ENCODE results near the gene KAT14. TPM values are rescaled to one million over a fixed set of nuclear protein-coding genes. Genes with fewer than 3 reads are reported as not detected.

KAT14 gene
- total RNA-seq, 1 experiment from 2014 or later, result 28.4 TPM

Other genes with a start within 250 kb of the KAT14 start
- gene SNX5, start 169.1 kb upstream of the KAT14 start, total RNA-seq (2021), result 97.7 and 116 TPM in 2 replicates
- gene MGME1, start 168.8 kb upstream of the KAT14 start, total RNA-seq (2021), result 31.3 and 42.8 TPM in 2 replicates
- gene OVOL2, start 79.9 kb upstream of the KAT14 start, total RNA-seq (2021), result 15.3 and 20.7 TPM in 2 replicates
- 27.5 and 34.7 TPM in 2 replicates for gene PET117, start within 50 bp of the KAT14 start, total RNA-seq (2021)
- gene ZNF133, start 150.7 kb downstream of the KAT14 start, total RNA-seq (2021), result 16.3 and 22.8 TPM in 2 replicates

All from PC-9 (cell line).